Activated naive CD4-positive, alpha-beta T cell treated with anti-CD3 and anti-CD28 coated beads, Interleukin-2, amount 10 ng/mL, durations not matched to agents 7 days and 5 days (primary cell): Measurements from ENCODE around the gene CDYL2.
"Not testable (repeated sequence)": the region's sequence is repeated elsewhere in the genome, so short reads cannot be mapped to it uniquely, and the experiment has no call there.

Experiments
- CTCF ChIA-PET: fragments of 350-600 bp; sonication (Branson Sonifier 250); formaldehyde crosslinking; loops from one replicate; lab custom pipeline; 2021; ENCODE audit warnings: antibody characterized with exemption; lab: Charles Lee
- DNase-seq: peaks from one replicate; pipeline ENCODE4 v3.0.0-alpha.2; 2020
- H3K27ac Mint-ChIP-seq: one replicate; pipeline ENCODE4 v1.8.0; 2021; ENCODE audit warnings: mild to moderate bottlenecking, moderate library complexity, mixed read lengths
- H3K27me3 Mint-ChIP-seq: one replicate; pipeline ENCODE4 v1.8.0; 2021; ENCODE audit warnings: mild to moderate bottlenecking, mixed read lengths
- H3K36me3 Mint-ChIP-seq: one replicate; pipeline ENCODE4 v1.8.0; 2021; ENCODE audit warnings: mixed read lengths
- H3K4me1 Mint-ChIP-seq: one replicate; pipeline ENCODE4 v1.8.0; 2021; ENCODE audit warnings: mixed read lengths
- H3K4me3 Mint-ChIP-seq: one replicate; pipeline ENCODE4 v1.8.0; 2021; ENCODE audit warnings: mild to moderate bottlenecking, moderate library complexity, mixed read lengths
- H3K9me3 Mint-ChIP-seq: one replicate; pipeline ENCODE4 v1.8.0; 2021; ENCODE audit warnings: mixed read lengths

The CDYL2 gene

DNA sequence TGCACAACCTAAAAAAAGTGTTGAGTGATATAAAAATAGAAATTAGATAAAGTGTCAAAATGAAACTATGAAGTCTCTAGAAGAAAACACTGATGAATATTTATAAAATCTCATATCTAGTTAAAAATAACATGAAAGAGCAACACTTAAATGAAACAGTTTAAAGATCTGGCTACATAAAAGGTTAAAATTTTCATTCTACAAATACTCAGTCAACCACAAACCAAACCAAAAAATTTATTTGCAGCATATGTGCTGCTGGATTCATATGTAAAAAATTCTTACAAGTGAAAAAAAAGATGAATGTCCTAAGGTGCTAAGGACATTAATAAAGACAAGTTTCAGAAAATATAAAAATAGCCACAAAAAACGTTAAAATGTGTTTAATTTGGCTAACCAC is 22.6 kb upstream of the CDYL2 start:
- Mint-ChIP-seq H3K4me1 (no peaks in the 10 kb centered on the region), H3K4me3 (no peak overlapping the region), H3K36me3 (no peaks in the 10 kb centered on the region), H3K9me3 (no peaks in the 10 kb centered on the region), H3K27me3 (peaks cover 24% of the 10 kb centered on the region), H3K27ac (no peak overlapping the region)
- CTCF ChIA-PET = interaction anchor here (1.5 to 5.3 kb wide), 2 partner anchors 14 to 301 kb away, joined by 3 to 89 read pairs; no protein-coding TSS in a partner anchor
- no peak for DNase-seq

DNA sequence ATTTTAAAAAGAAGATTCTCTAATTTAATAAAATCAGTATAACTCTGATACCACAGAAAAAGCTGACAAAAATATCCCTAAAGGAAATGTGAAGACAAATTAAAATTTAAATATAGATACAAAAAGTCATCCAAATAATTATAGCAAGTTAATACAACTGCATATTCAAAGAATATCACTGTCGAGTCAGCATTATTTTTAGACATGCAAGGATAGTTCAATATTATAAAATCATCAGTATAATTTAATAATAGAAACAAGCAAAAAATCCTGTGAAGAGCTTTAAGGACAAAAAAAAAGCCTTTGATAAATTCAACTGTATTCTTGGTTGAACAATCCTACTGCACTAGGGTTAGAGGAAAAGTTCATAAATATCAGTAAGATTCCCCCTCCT is 21.0 kb upstream of the CDYL2 start:
- H3K4me3 Mint-ChIP-seq = no peak overlapping the region
- DNase-seq = no peak
- peaks cover 16% of the 10 kb centered on the region for H3K27me3 Mint-ChIP-seq
- H3K4me1 Mint-ChIP-seq = no peaks in the 10 kb centered on the region
- no peak overlapping the region for H3K27ac Mint-ChIP-seq
- H3K9me3 Mint-ChIP-seq = no peaks in the 10 kb centered on the region
- H3K36me3 Mint-ChIP-seq = no peaks in the 10 kb centered on the region
- CTCF ChIA-PET = interaction anchor here (0.8 to 5.3 kb wide), 7 partner anchors 12 to 299 kb away, joined by 3 to 89 read pairs (median 3); no protein-coding TSS in a partner anchor

DNA sequence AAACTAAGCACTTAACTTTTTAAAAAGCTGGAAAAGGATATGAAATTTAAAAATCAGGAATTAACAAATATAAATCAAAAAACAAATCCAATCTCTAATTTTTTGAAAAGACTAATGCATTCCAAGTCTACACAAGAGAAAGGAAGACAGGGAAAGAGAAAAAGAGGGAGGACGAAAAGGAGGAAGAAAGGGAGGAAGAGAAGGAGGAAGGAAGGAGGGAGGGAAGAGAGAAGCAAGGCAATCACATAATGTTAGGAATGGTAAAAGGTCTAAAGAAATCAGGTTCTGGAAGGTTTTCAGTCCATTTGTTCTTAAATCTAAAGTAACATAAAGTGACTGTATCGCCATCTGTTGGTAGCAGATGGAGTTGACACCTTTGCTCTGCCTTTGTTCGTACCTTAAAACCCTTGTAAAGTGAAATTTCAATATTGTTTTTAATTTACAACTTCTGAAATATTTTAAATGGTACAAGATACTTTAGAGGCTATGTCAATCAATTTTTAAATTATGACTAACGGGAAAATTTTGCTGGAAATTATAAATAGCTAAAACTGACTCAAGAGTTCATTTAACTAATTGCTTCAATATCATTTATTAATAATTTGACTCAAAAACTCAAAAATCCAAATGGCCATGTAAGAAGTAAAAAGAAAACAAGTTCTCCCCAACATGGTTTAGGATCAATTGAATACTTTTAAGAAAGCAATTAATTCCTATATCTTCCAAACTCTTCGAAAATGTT is 20.4 kb upstream of the CDYL2 start:
- Mint-ChIP-seq H3K4me3 (no peak overlapping the region), H3K27me3 (peaks cover 14% of the 10 kb centered on the region), H3K4me1 (no peaks in the 10 kb centered on the region), H3K27ac (no peak overlapping the region), H3K9me3 (no peaks in the 10 kb centered on the region), H3K36me3 (no peaks in the 10 kb centered on the region)
- CTCF ChIA-PET = interaction anchor here (0.8 to 5.3 kb wide), 9 partner anchors 15 to 299 kb away, joined by 3 to 89 read pairs (median 3); no protein-coding TSS in a partner anchor
- DNase-seq = peak; percentile 60

DNA sequence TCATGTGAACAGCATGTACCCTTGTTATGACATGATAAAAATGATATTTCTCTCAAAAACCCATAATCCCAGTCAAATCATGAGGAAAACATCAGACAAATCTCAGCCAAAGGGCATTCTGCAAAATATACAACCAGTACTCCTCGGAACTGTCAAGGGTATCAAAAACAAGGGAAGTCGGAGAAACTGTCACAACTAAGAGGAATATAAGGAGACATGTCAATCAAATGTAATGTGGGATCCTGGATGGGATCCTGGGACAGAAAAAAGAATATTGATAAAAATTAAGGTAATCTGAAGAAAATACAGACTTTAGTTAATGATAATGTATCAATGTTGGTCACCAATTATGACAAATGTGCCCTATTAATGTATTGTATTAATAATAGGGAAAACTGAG is 15.6 kb upstream of the CDYL2 start:
- peaks cover 3% of the 10 kb centered on the region for H3K36me3 Mint-ChIP-seq
- peaks cover under 1% of the 10 kb centered on the region for H3K9me3 Mint-ChIP-seq
- peaks cover 14% of the 10 kb centered on the region for H3K27me3 Mint-ChIP-seq
- H3K4me1 Mint-ChIP-seq = peaks cover 3% of the 10 kb centered on the region
- no peak overlapping the region for H3K27ac Mint-ChIP-seq
- DNase-seq = no peak
- CTCF ChIA-PET = interaction anchor here (1.1 to 2.6 kb wide), 3 partner anchors 13 to 293 kb away, joined by 3 to 16 read pairs (median 3); no protein-coding TSS in a partner anchor
- H3K4me3 Mint-ChIP-seq = no peak overlapping the region

DNA sequence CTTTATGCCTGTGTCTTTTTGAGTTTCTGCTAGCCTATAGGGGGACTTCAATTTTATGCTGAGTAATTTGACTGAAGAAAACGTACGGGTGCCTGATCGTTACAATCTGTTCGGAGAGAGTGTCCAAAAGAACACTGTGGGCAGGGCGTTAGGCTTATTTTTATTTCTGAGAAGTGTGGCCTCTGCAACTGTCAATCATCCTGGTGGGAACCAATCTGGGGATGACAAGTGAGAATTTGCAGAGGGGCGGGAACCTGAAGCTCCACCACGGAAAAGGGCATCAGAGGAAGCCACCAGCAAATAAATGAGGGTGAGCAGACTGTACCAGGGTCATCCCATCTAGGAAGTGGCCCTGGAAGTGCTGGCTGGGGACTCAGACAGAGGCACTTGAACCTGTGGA is 12.0 kb upstream of the CDYL2 start:
- peaks cover 9% of the 10 kb centered on the region for H3K27me3 Mint-ChIP-seq
- H3K9me3 Mint-ChIP-seq = peaks cover 5% of the 10 kb centered on the region
- DNase-seq = no peak
- peaks cover 3% of the 10 kb centered on the region for H3K36me3 Mint-ChIP-seq
- H3K4me3 Mint-ChIP-seq = no peak overlapping the region
- H3K27ac Mint-ChIP-seq = no peak overlapping the region
- H3K4me1 Mint-ChIP-seq = peaks cover 3% of the 10 kb centered on the region
- CTCF ChIA-PET = interaction anchor here (1.5 kb wide), 1 partner anchor 290 kb away, joined by 6 read pairs; no protein-coding TSS in a partner anchor

- CTCF ChIA-PET = interaction anchor here (1.7 kb wide), 1 partner anchor 288 kb away, joined by 12 read pairs; no protein-coding TSS in a partner anchor
- not testable (repeated sequence) for H3K4me1 Mint-ChIP-seq, H3K36me3 Mint-ChIP-seq, H3K9me3 Mint-ChIP-seq, H3K27ac Mint-ChIP-seq, H3K27me3 Mint-ChIP-seq, DNase-seq, H3K4me3 Mint-ChIP-seq
Measured at GRCh38 chr16:80815278-80815677, 10.9 kb upstream of the CDYL2 start.

DNA sequence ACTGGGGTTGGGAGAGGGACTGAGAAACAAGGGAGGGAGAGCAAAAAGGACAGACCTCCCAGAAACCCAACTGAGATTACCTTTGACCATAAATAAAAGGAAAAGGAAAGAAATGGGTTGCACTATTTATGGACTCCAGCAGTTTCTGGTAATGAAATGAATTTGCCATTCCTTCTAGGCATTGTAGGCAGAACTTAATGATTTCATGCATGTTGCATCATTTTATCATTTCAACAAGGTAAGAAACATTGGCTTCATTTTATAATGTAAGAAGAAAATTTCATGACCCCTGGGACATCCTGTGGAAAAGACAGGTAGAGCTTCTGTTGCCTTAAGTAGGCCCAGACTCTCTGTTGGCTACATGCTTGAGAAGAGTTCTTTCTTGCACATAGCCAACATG is 8.2 kb upstream of the CDYL2 start:
- H3K4me1 Mint-ChIP-seq = peaks cover 4% of the 10 kb centered on the region
- peaks cover 3% of the 10 kb centered on the region for H3K36me3 Mint-ChIP-seq
- peaks cover 7% of the 10 kb centered on the region for H3K9me3 Mint-ChIP-seq
- CTCF ChIA-PET = interaction anchor here (1.0 to 8.0 kb wide), 3 partner anchors 11 to 286 kb away, joined by 3 to 49 read pairs (median 5); no protein-coding TSS in a partner anchor
- peaks cover 4% of the 10 kb centered on the region for H3K27me3 Mint-ChIP-seq
- H3K27ac Mint-ChIP-seq = no peak overlapping the region
- no peak for DNase-seq
- H3K4me3 Mint-ChIP-seq = no peak overlapping the region

GRCh38 chr16:80809366-80809765 is 5.0 kb upstream of the CDYL2 start:
- no peak overlapping the region for H3K27ac Mint-ChIP-seq
- CTCF ChIA-PET = interaction anchor here (0.9 to 8.0 kb wide), 3 partner anchors 16 to 283 kb away, joined by 3 to 49 read pairs (median 6); no protein-coding TSS in a partner anchor
- no peak overlapping the region for H3K4me3 Mint-ChIP-seq
- no peak for DNase-seq
- H3K36me3 Mint-ChIP-seq = no peaks in the 10 kb centered on the region
- peaks cover 28% of the 10 kb centered on the region for H3K4me1 Mint-ChIP-seq
- peaks cover 8% of the 10 kb centered on the region for H3K9me3 Mint-ChIP-seq
- H3K27me3 Mint-ChIP-seq = no peaks in the 10 kb centered on the region

DNA sequence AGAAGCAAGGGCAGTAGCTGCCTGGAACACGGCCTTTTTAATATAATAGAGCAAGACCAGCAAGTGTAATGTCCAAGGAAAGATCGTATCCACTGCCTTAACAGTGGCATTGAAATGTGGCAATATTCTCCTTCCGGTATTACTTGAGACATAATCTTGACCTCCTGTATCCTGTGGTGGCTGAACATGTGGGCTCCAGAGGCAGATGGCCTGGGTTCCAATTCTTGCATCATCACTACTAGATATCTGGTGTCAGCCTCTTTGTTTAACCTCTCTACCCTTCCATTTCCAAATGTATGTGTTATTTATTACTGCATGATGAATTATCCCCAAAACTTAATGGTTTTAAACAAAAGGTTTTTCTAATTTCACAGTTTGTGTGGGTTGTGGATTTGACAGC is 3.5 kb upstream of the CDYL2 start:
- Mint-ChIP-seq H3K27ac (peak overlapping the region; percentile 6), H3K27me3 (peaks cover 6% of the 10 kb centered on the region), H3K9me3 (peaks cover 5% of the 10 kb centered on the region), H3K36me3 (peaks cover 2% of the 10 kb centered on the region), H3K4me3 (no peak overlapping the region), H3K4me1 (peaks cover 31% of the 10 kb centered on the region)
- no peak for DNase-seq
- CTCF ChIA-PET = interaction anchor here (0.9 to 8.0 kb wide), 3 partner anchors 13 to 281 kb away, joined by 3 to 49 read pairs (median 4); no protein-coding TSS in a partner anchor

DNA sequence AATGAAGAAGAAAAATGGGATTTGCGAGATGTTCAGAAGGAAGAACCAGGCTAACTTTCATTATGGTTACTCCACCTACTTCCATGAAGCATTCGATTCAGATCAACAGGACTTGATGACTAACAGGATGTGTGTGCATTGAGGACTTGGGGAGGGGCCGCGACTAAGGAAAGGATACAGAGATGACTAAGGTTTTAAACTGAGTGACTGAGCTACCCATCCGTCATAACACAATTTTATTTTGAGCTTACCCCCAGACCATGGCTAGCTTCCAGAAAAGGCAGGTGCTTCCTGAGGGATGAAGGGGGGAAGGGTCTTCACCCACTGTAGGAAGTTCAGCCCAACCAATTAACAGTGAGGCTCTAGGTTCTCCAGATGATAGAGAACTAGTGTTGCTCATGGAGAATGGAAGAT is 2.5 kb upstream of the CDYL2 start:
- Mint-ChIP-seq H3K4me3 (peak overlapping the region; percentile 16), H3K9me3 (peaks cover 5% of the 10 kb centered on the region), H3K27me3 (peaks cover 12% of the 10 kb centered on the region), H3K4me1 (peaks cover 40% of the 10 kb centered on the region), H3K36me3 (peaks cover 12% of the 10 kb centered on the region), H3K27ac (peak overlapping the region; percentile 89)
- CTCF ChIA-PET = interaction anchor here (0.9 to 8.0 kb wide), 3 partner anchors 14 to 280 kb away, joined by 3 to 49 read pairs (median 12); no protein-coding TSS in a partner anchor
- peak; percentile 78 for DNase-seq

GRCh38 chr16:80806289-80806688 is 1.9 kb upstream of the CDYL2 start:
- Mint-ChIP-seq H3K27me3 (peaks cover 12% of the 10 kb centered on the region), H3K36me3 (peaks cover 13% of the 10 kb centered on the region), H3K4me1 (peaks cover 41% of the 10 kb centered on the region), H3K4me3 (peak overlapping the region; percentile 35), H3K27ac (peak overlapping the region; percentile 89), H3K9me3 (peaks cover 5% of the 10 kb centered on the region)
- no peak for DNase-seq
- CTCF ChIA-PET = interaction anchor here (1.6 to 8.0 kb wide), 2 partner anchors 226 to 280 kb away, joined by 12 to 49 read pairs; no protein-coding TSS in a partner anchor

DNA sequence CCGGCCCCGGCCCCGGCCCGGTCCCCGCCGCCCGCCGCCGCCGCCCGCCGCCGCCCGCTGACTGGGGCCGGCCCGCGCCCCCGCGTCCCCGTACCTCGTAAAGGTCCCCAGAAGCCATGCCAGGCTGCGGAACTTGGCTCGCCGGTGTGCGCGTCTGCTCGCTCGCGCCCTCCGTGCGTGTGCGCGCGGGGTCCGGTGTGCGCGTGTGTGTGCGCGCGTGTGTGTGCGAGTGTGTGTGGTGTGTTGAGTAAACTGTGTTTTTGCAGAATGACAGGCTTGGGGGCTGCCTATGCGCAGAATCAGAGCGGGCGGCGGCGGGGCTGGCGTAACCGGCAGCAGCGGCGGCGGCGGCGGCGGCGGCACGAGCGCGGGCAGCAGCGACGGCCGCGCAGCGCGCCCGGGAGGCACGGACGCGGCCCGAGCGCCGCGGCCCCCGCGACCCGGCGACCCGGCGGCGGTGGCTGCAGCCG is 307 bp downstream of the CDYL2 start:
- Mint-ChIP-seq H3K9me3 (peaks cover 5% of the 10 kb centered on the region), H3K4me1 (peaks cover 41% of the 10 kb centered on the region), H3K36me3 (peaks cover 17% of the 10 kb centered on the region), H3K27me3 (peaks cover 12% of the 10 kb centered on the region), H3K27ac (peak overlapping the region; percentile 98), H3K4me3 (peak overlapping the region; percentile 96)
- CTCF ChIA-PET = no interaction called here
- peak; percentile 72 for DNase-seq

GRCh38 chr16:80803339-80804055 is 901 bp downstream of the CDYL2 start:
- peak; percentile 75 for DNase-seq

More at GRCh38 chr16:80803339-80804055, 901 bp downstream of the CDYL2 start:
- peaks cover 5% of the 10 kb centered on the region for H3K9me3 Mint-ChIP-seq
- peak overlapping the region; percentile 91 for H3K27ac Mint-ChIP-seq
- H3K4me1 Mint-ChIP-seq = peaks cover 41% of the 10 kb centered on the region
- peak overlapping the region; percentile 96 for H3K4me3 Mint-ChIP-seq
- CTCF ChIA-PET = interaction anchor here (0.9 to 2.2 kb wide), 2 partner anchors 62 to 277 kb away, joined by 3 to 11 read pairs; no protein-coding TSS in a partner anchor
- H3K36me3 Mint-ChIP-seq = peaks cover 17% of the 10 kb centered on the region
- peaks cover 12% of the 10 kb centered on the region for H3K27me3 Mint-ChIP-seq
